GM21390 (cell line): Measurements from ENCODE around the gene TCFL5.
A peak's percentile ranks its signal among the peaks of the same experiment; 100 is the strongest.
"Not testable (repeated sequence)": the region's sequence is repeated elsewhere in the genome, so short reads cannot be mapped to it uniquely, and the experiment has no call there.

Source experiments
- ATAC-seq: cut with Tn5 transposase; IDR thresholded peaks from one replicate; pipeline ENCODE4 v1.9.1; 2021; ENCODE audit not compliant: unreplicated experiment

TCFL5 gene

GRCh38 chr20:62880935-62881661 is 19.5 kb upstream of the TCFL5 start:
- no peak for ATAC-seq

DNA sequence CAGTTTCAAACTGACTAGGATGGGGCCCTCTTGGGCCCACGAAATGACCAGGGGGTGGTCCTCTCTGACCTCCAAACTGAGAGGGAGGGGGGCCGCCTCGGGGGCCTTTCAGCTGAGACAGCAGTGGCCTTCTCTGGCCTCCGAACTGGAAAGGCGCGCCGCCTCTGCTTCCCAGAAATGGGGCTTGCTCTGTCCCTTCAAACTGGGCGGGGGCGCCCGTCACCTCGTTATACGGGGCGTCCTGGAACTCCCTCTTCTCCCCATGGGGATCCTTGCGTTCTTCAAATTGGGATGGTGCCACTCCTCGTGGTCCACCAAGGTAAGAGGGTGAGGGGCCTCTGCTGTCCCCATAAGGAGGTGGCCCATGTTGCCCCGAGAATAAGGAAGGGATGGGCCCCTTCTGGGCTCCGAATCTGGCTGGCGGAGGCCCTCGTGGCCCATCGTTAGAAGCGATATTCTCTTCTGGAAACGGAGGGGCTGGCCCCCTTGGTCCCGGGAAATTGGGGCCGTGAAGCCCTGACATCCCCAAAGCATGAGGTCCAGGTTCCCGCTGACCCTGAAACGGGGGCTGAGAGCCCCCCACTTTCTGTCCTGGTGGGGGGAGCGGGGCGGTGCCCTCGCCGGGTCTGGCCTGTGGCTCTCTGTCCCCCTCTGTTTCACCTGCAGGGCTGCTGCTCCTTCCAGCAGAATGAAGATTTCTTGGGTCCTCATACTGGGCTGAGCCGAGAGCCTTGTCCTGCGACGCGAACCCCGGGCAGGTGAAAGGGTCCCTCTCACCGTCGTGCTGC is 18.7 kb upstream of the TCFL5 start:
- ATAC-seq: no peak

GRCh38 chr20:62879275-62880146 is 17.9 kb upstream of the TCFL5 start:
- no peak for ATAC-seq

DNA sequence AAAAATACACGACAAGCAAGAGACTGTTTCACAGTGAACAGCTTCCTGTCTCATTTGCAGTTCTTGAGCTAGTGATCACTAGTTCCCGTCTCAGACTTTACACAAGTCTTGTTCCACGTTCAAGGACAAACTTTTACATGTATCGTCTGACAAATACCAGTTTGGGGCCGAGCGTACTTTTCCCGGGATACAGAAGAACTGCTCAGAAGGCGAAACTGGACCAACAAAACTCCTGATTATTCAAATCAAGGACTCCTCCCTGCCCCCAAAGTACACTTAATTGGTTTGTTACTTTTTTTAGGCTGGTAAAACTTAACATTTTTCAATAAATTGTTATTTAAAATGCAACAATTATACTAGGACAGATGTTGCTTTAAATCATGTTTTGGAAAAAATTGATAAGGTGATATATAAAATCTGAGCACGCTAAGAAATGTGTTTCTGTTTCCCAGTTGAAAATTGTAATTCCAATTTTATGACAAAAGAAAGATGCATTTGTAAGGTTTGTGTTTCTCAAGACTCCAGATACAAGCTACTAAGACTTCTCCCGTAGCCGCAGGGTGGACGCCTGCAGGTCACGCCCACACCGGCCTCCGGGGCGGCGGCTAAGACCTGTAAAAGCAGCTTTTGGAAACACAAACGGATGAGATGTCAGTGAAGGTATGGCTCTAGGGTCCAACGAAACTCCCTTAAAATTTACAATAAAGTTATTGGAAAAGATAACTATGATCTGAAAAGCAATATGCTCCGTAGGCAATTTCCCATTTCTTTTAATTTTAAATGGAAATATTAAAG is 16.8 kb upstream of the TCFL5 start:
- no peak for ATAC-seq

- no peak for ATAC-seq
Measured at GRCh38 chr20:62876902-62877816, 15.5 kb upstream of the TCFL5 start.

DNA sequence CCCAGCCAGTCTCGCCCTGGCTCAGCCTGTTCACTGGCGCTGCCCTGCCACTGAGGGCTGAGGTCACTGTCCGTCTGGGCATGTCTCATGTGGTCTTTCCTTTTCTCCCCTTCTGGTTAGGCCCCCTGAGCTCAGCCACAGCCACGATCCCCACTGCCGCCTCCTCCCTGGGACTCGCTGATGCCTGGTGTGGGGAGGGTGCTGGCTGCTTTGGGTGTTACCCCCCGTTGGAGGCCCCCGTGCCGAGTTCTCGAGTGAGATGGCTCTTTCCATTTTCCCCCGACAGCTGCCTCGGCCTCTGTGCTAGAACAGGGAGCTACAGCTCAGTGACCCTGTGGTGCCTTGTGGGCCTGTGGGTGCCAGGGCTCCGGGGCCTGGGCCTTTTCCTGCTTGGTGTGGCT is 14.9 kb upstream of the TCFL5 start:
- no peak for ATAC-seq

DNA sequence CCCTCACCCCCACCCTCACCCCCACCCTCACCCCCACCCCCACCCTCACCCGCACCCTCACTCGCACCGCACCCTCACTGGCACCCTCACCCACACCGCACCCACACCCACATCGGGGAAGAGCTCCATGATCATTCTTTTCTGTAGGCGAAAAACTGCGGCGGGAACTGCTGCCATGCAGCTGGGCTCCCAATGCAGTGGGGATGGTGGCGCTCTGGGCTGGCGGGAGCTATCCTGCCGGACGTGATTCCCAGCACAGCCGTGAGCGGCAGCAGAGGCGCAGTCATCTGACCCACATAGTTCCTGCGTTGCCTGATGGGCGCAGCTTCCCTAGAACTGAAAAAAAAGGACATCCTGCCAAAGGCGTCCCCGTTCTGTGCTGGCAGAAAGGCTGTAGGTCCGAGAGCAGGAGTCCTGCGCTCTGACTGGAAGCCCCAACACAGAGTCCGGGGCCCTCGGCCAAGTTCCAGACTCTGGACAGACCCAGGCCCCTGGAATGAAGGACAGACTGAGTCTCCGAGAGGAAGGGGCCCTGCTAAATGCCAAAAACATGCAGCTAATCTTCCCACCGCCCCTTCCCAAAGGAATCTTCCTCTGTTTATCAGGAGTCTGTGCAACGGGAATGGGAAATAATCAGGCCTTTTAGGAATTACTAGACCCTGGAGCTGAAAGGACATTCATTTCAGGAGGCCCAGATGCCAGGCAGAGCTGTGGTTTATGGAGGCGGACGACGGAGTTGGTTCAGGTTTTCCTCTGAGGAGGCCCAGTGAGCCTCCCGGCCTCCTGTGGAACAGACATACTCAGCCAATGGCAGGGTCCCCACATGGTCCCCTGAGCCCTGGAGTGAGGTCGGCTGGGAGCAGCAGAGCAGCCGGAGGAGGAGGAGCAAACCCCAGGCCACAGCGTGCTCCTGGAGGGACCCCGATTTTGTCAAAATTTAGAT is 14.1 kb upstream of the TCFL5 start:
- ATAC-seq: no peak

GRCh38 chr20:62874964-62875344 is 13.3 kb upstream of the TCFL5 start:
- ATAC-seq: no peak

DNA sequence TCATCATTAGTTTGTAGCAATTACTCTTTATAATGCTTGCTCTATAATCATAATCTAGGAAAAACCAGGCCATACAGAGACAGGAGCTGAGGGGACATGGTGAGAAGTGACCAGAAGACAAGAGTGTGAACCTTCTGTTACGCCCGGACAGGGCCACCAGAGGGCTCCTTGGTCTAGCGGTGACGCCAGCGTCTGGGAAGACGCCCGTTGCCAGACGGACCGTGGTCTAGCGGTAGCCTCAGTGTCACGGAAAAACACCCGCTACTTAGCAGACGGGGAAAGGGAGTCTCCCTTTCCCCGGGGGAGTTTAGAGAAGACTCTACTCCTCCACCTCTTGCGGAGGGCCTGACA is 12.0 kb upstream of the TCFL5 start:
- ATAC-seq: not testable (repeated sequence)

GRCh38 chr20:62873280-62873679 is 11.7 kb upstream of the TCFL5 start:
- no peak for ATAC-seq

GRCh38 chr20:62872862-62873261 is 11.2 kb upstream of the TCFL5 start:
- no peak for ATAC-seq

DNA sequence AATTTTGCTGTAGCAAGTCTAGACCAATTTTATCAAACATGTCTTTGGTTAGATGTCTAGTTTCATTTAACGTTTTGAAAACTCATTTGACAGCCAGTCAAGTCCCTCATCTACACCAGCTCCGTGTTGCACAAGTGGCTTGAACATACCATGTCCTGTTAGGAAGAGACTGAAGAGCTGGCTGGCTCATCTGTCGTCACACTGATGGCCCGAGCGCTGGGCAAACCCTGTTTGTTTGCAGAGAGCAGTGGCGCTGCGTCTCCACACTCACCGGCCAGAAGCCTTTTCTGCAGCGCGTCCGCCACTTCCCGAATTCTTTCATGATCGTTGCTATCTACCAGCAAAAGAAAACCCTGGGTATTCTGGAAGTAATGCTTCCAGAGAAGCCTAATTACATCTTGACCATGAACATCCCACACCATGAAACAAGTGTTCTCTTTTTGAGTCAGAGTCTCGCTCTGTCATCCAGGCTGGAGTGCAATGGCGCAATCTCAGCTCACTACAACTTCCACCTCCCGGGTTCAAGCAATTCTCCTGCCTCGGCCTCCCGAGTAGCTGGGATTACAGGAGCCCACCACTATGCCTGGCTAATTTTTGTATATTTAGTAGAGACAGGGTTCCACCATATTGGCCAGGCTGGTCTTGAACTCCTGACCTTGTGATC is 10.7 kb upstream of the TCFL5 start:
- ATAC-seq: no peak

DNA sequence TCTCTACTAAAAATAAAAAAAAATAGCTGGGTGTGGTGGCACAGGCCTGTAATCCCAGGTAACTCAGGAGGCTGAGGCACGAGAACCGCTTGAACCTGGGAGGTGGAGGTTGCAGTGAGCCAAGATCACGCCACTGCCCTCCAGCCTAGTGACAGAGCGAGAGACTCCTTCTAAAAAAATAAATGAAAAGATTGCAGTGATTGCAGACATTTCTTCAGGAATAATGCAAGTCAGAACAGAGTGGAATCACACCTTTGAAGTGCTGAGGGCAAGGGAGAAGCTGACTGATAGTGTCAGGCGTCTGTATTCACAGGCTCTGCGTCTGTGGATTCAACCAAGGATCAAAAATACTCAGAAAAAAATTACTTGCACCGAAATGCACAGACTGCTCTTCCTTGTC is 2.6 kb upstream of the TCFL5 start:
- ATAC-seq: no peak

GRCh38 chr20:62860924-62861691 is 514 bp downstream of the TCFL5 start:
- ATAC-seq: peak; percentile 25

DNA sequence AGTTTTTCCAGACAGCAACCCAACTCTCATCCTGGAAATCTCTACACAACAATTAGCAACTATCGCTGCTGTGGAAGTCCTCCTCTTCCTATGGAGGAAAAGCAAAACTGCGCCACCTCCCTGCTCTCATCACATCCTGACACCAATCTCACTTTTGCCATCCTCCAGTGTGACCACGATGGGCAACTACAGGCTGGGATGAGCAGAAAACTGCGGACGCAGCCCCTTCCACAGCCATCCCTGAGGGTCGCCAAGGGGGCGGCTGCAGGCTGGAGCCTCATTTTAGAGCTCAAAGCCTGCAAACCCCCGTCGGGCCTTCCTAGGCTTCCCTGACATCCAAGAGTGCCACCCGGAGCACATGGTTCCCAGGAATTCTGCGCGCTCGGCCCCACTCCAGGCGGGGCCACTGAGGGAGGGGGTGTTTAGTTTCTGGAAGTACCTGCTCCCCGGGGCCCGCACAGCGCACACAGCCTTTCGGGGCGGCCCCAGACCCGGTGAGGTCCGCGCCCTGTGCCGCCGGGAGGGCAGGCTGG is 1.2 kb downstream of the TCFL5 start:
- peak; percentile 3 for ATAC-seq

- ATAC-seq: no peak
Measured at GRCh38 chr20:62859721-62860120, 1.9 kb downstream of the TCFL5 start.
